Left cardiac atrium (tissue), 4 donors: Measurements from ENCODE around the gene TECTB. TPM values are rescaled to one million over a fixed set of nuclear protein-coding genes. Genes with fewer than 3 reads are reported as not detected.

Experiments used
- ATAC-seq, 2 donors: fragments of 200-7000 bp; cut with Tn5 transposase; one replicate each; pipeline ENCODE4 v1.9.1; 2020; ENCODE audit warnings: mild to moderate bottlenecking in 2 of 2, moderate library complexity in 2 of 2
- DNase-seq: peaks from one replicate; pipeline ENCODE4 v3.0.0-alpha.2; 2020
- intact Hi-C, 2 donors: fragments of 100-400 bp; cut with DNase I; formaldehyde crosslinking; loops; one replicate each; pipeline versions ENCODE4 v1.14.1 to v1.15.1; 2022 to 2023
- total RNA-seq, 2 donors: library from RNA; stranded (reverse); fragmentation: NEBNext Ultra II Directional; extraction: Animal tissue kit (Norgen Biotek cat#: 25700); gene quantifications; one replicate each; pipeline ENCODE4 v1.2.1, GENCODE V29; 2021
- donor health status: DM: no; HTN: yes; CAD: no.
- donor health status: DM: no; HTN: yes; CAD: no; lungs with severe emphysema.
- donor health status: DM: yes; HTN: yes; CAD: no.
- donor health status: Dilated cardiomyopathy.

Gene TECTB
- total RNA-seq, 2 donors from 2014 or later = not detected

- DNase-seq = no peak
- intact Hi-C loops = no loop called here
- peak in 1 of 2 donors; percentile 85 for ATAC-seq
Measured at GRCh38 chr10:112265745-112266144, 17.5 kb upstream of the TECTB start.

- DNase-seq (no peak), ATAC-seq (no peak)
- intact Hi-C loops = no loop called here
Measured at GRCh38 chr10:112269266-112269665, 13.9 kb upstream of the TECTB start.

- ATAC-seq (peak; percentile 73 to 80), DNase-seq (no peak)
Measured at GRCh38 chr10:112271982-112272381, 11.2 kb upstream of the TECTB start.

GRCh38 chr10:112274831-112275230 is 8.4 kb upstream of the TECTB start:
- no peak for DNase-seq
- ATAC-seq = no peak
- intact Hi-C loops = no loop called here

More at GRCh38 chr10:112271982-112272381, 11.2 kb upstream of the TECTB start:
- intact Hi-C loops = no loop called here

GRCh38 chr10:112275512-112276245 is 7.5 kb upstream of the TECTB start:
- peak in 1 of 2 donors; percentile 68 for ATAC-seq
- intact Hi-C loops = no loop called here
- no peak for DNase-seq

GRCh38 chr10:112278871-112279270 is 4.3 kb upstream of the TECTB start:
- intact Hi-C loops = no loop called here
- DNase-seq = no peak
- ATAC-seq = no peak

GRCh38 chr10:112279433-112279832 is 3.8 kb upstream of the TECTB start:
- intact Hi-C loops = no loop called here
- DNase-seq (no peak), ATAC-seq (no peak)

- intact Hi-C loops = no loop called here
- ATAC-seq = no peak
Measured at GRCh38 chr10:112280205-112280921, 2.8 kb upstream of the TECTB start.

GRCh38 chr10:112282086-112282485 is 1.1 kb upstream of the TECTB start:
- DNase-seq (no peak), ATAC-seq (no peak)
- intact Hi-C loops = no loop called here

More at GRCh38 chr10:112280205-112280921, 2.8 kb upstream of the TECTB start:
- no peak for DNase-seq

GRCh38 chr10:112286837-112287818 is 3.9 kb downstream of the TECTB start:
- DNase-seq (no peak), ATAC-seq (peak in 1 of 2 donors; percentile 25)
- intact Hi-C loops = no loop called here

- intact Hi-C loops = no loop called here
- DNase-seq = no peak
- peak; percentile 54 to 91 for ATAC-seq
Measured at GRCh38 chr10:112287844-112288243, 4.6 kb downstream of the TECTB start.

GRCh38 chr10:112288486-112288885 is 5.3 kb downstream of the TECTB start:
- ATAC-seq = no peak
- intact Hi-C loops = no loop called here
- DNase-seq = no peak

GRCh38 chr10:112289373-112290053 is 6.3 kb downstream of the TECTB start:
- DNase-seq (no peak), ATAC-seq (no peak)
- intact Hi-C loops = no loop called here

GRCh38 chr10:112290054-112290373 is 6.8 kb downstream of the TECTB start:
- DNase-seq (no peak), ATAC-seq (no peak)
- intact Hi-C loops = no loop called here

GRCh38 chr10:112294169-112294568 is 11.0 kb downstream of the TECTB start:
- DNase-seq = no peak
- ATAC-seq = no peak
- intact Hi-C loops = no loop called here

- intact Hi-C loops = no loop called here
- ATAC-seq = peak; percentile 80 to 88
- DNase-seq = peak; percentile 35
Measured at GRCh38 chr10:112295853-112296830, 12.9 kb downstream of the TECTB start.

GRCh38 chr10:112296908-112297331 is 13.7 kb downstream of the TECTB start:
- ATAC-seq (peak; percentile 32 to 39), DNase-seq (no peak)
- intact Hi-C loops = no loop called here

GRCh38 chr10:112298581-112298980 is 15.4 kb downstream of the TECTB start:
- no peak for ATAC-seq
- intact Hi-C loops = no loop called here
- no peak for DNase-seq
